Measurements from ENCODE around the gene COLEC11.
"Not testable (repeated sequence)": the region's sequence is repeated elsewhere in the genome, so short reads cannot be mapped to it uniquely, and the experiment has no call there.

The COLEC11 gene

DNA sequence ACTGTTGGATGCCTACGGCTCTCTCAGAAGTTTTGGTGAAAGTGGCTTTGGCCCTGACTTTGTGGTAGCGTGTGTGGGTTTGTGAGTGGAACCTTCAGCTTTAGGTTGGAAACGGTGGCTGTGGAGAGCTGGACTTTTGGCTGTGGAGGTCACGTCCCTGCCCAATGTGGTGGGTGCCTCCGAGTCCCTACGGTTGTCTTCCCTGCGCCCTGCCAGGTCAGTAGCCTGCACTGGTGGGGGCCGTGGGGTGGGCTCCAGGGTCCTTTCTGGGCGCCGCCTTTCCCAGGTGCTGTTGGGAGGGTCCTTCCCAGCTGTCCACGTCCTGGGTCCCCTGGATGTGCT lies 11.1 kb downstream of the COLEC11 start:
- no peak overlapping the region for H3K4me3 ChIP-seq (ENCODE audit: low read length in 2 of 2)
- H3K27me3 ChIP-seq (ENCODE audit: control insufficient read depth in 1 of 2, insufficient read depth in 2 of 2, low read length in 2 of 2), result no peaks in the 10 kb centered on the region
- H3K4me1 ChIP-seq (ENCODE audit: control insufficient read depth, insufficient read depth, low read length), result peaks cover 12% of the 10 kb centered on the region
- H3K9me3 ChIP-seq (ENCODE audit: control insufficient read depth in 2 of 2, low read length in 2 of 2), result no peaks in the 10 kb centered on the region
- H3K36me3 ChIP-seq (ENCODE audit: control insufficient read depth in 2 of 2, insufficient read depth in 2 of 2, low read length in 2 of 2), result no peaks in the 10 kb centered on the region
- H3K27ac ChIP-seq (ENCODE audit: low read length), result no peak overlapping the region
- H3K9ac ChIP-seq (ENCODE audit: low read length in 2 of 2), result no peak overlapping the region

DNA sequence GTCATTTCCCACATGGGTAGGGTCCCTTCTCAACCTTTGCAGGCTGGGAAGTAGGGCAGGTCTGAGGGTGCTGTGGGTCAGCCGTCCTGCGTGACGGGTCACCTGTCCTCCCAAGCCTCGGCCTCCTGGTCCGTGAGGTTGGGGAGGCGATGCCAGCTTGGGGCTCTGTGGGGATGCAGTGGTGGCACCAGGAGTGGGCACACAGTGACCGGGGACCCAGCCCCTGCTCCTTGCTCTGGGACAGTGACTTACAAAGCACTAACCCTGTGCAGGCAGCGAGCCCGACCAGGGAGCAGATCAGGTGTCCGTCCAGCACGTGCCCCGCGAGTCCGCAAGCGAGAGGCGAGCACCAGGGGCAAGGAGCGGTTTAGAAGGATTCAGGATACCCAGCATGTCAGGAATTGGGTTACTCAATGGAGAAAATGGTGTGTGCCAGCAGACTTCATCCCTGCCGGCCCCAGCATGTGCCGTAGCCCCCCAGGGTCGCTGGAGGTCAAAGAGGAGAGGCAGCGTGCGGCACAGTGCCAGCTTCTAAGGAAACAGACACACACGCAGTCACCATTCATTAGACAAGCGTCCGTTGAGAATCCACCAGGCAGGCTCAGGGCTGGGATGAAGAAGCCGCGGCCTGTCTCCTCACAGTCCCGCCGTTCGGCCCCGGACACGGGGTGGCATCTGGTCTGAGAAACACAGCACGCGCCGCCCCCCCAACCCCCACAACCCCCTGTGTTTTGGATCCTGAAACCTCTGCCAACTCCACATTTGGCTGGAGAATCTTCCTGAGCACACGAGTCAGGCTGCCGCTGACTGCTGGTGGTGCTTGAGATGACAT lies 11.7 kb downstream of the COLEC11 start:
- Histone ChIP-seq H3K9ac (ENCODE audit: low read length in 2 of 2) (no peak overlapping the region), H3K27me3 (ENCODE audit: control insufficient read depth in 1 of 2, insufficient read depth in 2 of 2, low read length in 2 of 2) (no peaks in the 10 kb centered on the region), H3K36me3 (ENCODE audit: control insufficient read depth in 2 of 2, insufficient read depth in 2 of 2, low read length in 2 of 2) (no peaks in the 10 kb centered on the region), H3K9me3 (ENCODE audit: control insufficient read depth in 2 of 2, low read length in 2 of 2) (no peaks in the 10 kb centered on the region), H3K4me1 (ENCODE audit: control insufficient read depth, insufficient read depth, low read length) (peaks cover 12% of the 10 kb centered on the region), H3K4me3 (ENCODE audit: low read length in 2 of 2) (no peak overlapping the region), H3K27ac (ENCODE audit: low read length) (no peak overlapping the region)

DNA sequence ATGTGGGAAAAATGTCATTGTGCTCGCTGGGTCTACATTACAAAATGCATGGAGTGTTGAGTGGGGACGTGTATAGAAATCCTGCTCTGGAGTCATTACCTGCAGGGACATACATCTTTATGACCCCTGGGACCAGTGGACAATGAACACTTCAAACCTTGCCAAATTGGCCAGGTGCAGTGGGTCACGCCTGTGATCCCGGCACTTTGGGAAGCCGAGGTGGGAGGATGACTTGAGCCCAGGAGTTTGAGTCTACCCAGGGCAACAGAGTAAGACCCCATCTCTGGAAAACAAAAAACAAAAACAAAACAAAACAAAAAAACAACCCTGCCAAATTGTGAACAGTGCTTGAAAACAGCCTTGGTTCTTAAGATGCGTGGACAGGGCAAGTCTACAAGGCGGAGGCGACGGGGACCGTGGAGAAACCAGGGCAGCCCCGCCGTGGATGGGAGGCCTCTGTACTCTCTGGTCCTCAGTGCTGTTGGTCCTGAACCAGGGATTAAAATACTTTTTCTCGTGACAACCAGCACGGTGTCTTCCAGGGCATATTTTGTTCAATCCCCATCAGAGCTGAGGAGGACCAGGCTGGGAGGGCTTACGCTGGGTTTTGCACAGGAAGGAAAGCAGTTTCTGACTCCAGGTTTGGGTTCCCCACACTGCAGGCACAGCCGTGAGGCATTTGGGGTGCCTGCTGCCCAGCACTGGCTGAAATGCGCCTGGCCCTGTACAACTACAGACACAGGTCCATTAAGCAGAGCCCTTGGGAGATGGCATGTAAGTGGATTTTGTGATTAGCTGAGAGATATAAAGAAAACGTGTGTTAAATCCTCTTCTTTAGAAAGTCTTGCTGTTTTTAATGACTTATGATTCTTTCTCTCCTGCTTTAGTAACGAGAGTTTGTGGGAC lies 13.7 kb downstream of the COLEC11 start:
- Histone ChIP-seq H3K4me3 (ENCODE audit: low read length in 2 of 2) (no peak overlapping the region), H3K27me3 (ENCODE audit: control insufficient read depth in 1 of 2, insufficient read depth in 2 of 2, low read length in 2 of 2) (no peaks in the 10 kb centered on the region), H3K36me3 (ENCODE audit: control insufficient read depth in 2 of 2, insufficient read depth in 2 of 2, low read length in 2 of 2) (no peaks in the 10 kb centered on the region), H3K9me3 (ENCODE audit: control insufficient read depth in 2 of 2, low read length in 2 of 2) (no peaks in the 10 kb centered on the region), H3K9ac (ENCODE audit: low read length in 2 of 2) (no peak overlapping the region), H3K27ac (ENCODE audit: low read length) (no peak overlapping the region), H3K4me1 (ENCODE audit: control insufficient read depth, insufficient read depth, low read length) (peaks cover 12% of the 10 kb centered on the region)

DNA sequence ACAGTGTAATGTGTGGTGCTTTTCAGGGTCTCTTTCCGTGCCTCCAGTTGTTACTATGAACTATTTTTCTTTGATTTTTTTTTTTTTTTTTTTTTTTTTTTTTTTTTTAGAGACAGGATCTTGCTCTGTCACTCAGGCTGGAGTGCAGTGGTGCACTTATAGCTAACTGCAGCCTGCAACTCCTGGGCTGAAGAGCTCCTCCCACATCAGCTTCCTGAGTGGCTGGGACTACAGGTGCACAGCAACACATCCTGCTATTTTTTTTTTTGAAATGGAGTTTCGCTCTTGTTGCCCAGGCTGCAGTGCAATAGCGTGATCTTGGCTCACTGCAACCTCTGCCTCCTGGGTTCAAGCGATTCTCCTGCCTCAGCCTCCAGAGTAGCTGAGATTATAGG lies 14.4 kb downstream of the COLEC11 start:
- not testable (repeated sequence) for H3K36me3 ChIP-seq (ENCODE audit: control insufficient read depth in 2 of 2, insufficient read depth in 2 of 2, low read length in 2 of 2); H3K9ac ChIP-seq (ENCODE audit: low read length in 2 of 2); H3K9me3 ChIP-seq (ENCODE audit: control insufficient read depth in 2 of 2, low read length in 2 of 2); H3K4me3 ChIP-seq (ENCODE audit: low read length in 2 of 2); H3K27ac ChIP-seq (ENCODE audit: low read length); H3K4me1 ChIP-seq (ENCODE audit: control insufficient read depth, insufficient read depth, low read length); H3K27me3 ChIP-seq (ENCODE audit: control insufficient read depth in 1 of 2, insufficient read depth in 2 of 2, low read length in 2 of 2)

DNA sequence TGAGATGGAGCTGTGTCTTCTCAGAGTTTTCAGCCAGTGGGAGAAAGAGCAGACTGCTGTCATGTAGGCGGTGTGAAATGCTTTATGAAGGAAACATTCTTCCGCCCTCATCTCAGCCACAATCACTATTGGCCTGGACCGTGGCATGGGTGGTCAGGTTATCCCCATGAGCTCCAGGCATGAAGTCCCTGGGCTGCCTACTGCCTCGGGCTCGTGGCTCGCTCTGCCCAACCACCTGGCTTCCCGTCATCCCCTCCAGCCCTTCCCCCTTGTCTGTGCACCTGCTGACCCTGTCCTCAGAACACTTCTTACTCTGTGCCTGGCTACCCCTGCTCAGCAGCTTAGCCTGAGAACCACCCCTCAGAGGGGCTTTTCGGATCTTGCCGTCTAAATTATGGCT lies 15.5 kb downstream of the COLEC11 start:
- Histone ChIP-seq H3K9ac (ENCODE audit: low read length in 2 of 2) (no peak overlapping the region), H3K36me3 (ENCODE audit: control insufficient read depth in 2 of 2, insufficient read depth in 2 of 2, low read length in 2 of 2) (no peaks in the 10 kb centered on the region), H3K9me3 (ENCODE audit: control insufficient read depth in 2 of 2, low read length in 2 of 2) (no peaks in the 10 kb centered on the region), H3K27me3 (ENCODE audit: control insufficient read depth in 1 of 2, insufficient read depth in 2 of 2, low read length in 2 of 2) (no peaks in the 10 kb centered on the region), H3K27ac (ENCODE audit: low read length) (no peak overlapping the region), H3K4me1 (ENCODE audit: control insufficient read depth, insufficient read depth, low read length) (peaks cover 6% of the 10 kb centered on the region), H3K4me3 (ENCODE audit: low read length in 2 of 2) (no peak overlapping the region)

DNA sequence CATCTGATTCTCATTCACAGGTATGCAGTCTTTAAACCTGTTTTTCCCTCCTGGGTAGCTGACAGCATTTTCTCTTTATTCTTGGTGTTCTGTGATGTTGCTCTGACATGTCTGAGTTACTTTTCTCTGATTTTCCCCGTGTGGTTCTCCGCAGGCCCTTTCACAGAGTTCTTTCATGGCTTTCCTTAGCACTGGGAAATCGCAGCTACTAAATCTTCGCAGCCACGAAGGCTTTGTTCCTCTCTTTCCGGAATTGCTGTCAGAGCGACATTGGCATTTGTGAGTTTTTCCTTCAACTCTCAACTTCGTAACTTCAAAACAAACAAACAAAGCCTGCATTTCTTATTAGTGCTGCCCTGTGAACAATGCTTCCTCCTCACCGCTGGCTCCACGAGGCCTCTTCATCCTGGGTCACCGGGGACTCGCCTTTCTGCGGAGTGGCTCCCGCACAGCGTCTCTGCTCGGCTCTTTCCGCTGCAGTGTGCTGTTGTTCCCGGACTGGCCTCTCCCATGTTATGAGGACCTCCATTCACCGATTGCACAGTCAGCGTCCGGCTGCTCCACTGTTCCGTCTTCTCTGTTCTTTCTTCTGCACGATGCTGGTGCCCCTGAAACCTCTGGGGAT lies 16.1 kb downstream of the COLEC11 start:
- H3K9me3 ChIP-seq (ENCODE audit: control insufficient read depth in 2 of 2, low read length in 2 of 2), result no peaks in the 10 kb centered on the region
- H3K9ac ChIP-seq (ENCODE audit: low read length in 2 of 2), result no peak overlapping the region
- no peaks in the 10 kb centered on the region for H3K36me3 ChIP-seq (ENCODE audit: control insufficient read depth in 2 of 2, insufficient read depth in 2 of 2, low read length in 2 of 2)
- no peaks in the 10 kb centered on the region for H3K27me3 ChIP-seq (ENCODE audit: control insufficient read depth in 1 of 2, insufficient read depth in 2 of 2, low read length in 2 of 2)
- H3K4me3 ChIP-seq (ENCODE audit: low read length in 2 of 2), result no peak overlapping the region
- no peak overlapping the region for H3K27ac ChIP-seq (ENCODE audit: low read length)
- H3K4me1 ChIP-seq (ENCODE audit: control insufficient read depth, insufficient read depth, low read length), result peaks cover 3% of the 10 kb centered on the region

DNA sequence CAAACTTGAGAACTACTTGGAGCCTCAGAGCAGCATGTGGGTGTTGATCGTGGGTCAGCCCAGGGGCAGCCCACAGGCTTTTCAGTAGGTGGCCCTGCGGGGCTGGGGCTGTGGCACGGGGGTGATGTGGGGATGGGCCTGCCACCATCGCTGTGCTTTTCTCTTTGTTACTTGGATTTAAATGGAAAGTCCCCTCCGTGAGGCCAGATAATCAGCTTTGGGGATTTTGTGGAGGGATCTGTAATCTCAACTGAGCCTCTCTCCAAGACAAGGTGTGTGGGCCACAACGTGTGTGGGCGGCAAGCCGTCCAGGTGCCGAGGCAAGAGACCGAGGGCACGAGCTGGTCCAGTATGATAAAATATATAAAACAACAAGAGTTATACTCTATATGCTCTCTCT lies 16.7 kb downstream of the COLEC11 start:
- Histone ChIP-seq H3K36me3 (ENCODE audit: control insufficient read depth in 2 of 2, insufficient read depth in 2 of 2, low read length in 2 of 2) (no peaks in the 10 kb centered on the region), H3K4me1 (ENCODE audit: control insufficient read depth, insufficient read depth, low read length) (no peaks in the 10 kb centered on the region), H3K4me3 (ENCODE audit: low read length in 2 of 2) (no peak overlapping the region), H3K27ac (ENCODE audit: low read length) (no peak overlapping the region), H3K9me3 (ENCODE audit: control insufficient read depth in 2 of 2, low read length in 2 of 2) (no peaks in the 10 kb centered on the region), H3K9ac (ENCODE audit: low read length in 2 of 2) (no peak overlapping the region), H3K27me3 (ENCODE audit: control insufficient read depth in 1 of 2, insufficient read depth in 2 of 2, low read length in 2 of 2) (no peaks in the 10 kb centered on the region)

DNA sequence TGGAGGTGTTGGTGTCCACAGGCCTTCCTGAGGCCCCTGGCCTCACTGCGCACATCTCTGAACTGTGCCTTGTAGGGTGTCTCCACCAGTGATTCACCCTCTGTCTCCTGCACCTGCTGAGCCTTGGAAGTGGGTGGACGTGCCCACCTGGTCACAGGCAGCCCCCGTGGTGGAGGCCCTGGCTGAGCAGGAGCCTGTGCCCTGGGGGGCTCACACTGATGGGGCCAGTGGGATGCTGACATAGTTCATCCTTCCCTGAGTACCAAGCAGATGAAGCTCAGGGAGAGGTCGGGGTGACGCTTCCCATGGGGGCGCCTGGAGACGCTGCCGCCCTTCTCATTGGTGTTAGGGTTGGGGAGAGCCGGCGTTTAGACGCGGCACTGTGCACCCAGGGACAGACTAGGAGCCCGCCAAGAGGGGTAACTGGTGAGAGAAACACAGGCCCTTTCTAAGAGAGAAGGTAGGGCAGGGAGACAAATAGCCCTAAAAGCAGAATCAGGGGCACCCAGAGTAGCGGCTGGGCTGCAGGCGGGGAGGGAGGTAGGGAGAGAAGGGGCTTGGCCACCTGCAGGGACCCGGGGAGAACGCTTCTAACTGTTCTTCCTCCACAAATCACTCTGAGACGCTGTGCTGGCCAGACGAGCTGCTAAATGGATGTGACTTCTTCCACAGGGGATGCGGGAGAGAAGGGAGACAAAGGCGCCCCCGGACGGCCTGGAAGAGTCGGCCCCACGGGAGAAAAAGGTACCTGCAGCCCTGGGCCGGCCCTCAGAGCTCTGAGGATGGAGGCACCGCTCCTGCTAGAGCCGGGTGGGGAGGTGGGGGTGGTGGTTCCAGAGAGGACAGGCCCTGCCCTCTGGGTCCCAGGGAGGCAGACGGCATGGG lies 18.0 kb downstream of the COLEC11 start:
- H3K9ac ChIP-seq (ENCODE audit: low read length in 2 of 2), result no peak overlapping the region
- no peak overlapping the region for H3K4me3 ChIP-seq (ENCODE audit: low read length in 2 of 2)
- H3K36me3 ChIP-seq (ENCODE audit: control insufficient read depth in 2 of 2, insufficient read depth in 2 of 2, low read length in 2 of 2), result no peaks in the 10 kb centered on the region
- H3K4me1 ChIP-seq (ENCODE audit: control insufficient read depth, insufficient read depth, low read length), result no peaks in the 10 kb centered on the region
- no peaks in the 10 kb centered on the region for H3K9me3 ChIP-seq (ENCODE audit: control insufficient read depth in 2 of 2, low read length in 2 of 2)
- H3K27me3 ChIP-seq (ENCODE audit: control insufficient read depth in 1 of 2, insufficient read depth in 2 of 2, low read length in 2 of 2), result no peaks in the 10 kb centered on the region
- H3K27ac ChIP-seq (ENCODE audit: low read length), result no peak overlapping the region

DNA sequence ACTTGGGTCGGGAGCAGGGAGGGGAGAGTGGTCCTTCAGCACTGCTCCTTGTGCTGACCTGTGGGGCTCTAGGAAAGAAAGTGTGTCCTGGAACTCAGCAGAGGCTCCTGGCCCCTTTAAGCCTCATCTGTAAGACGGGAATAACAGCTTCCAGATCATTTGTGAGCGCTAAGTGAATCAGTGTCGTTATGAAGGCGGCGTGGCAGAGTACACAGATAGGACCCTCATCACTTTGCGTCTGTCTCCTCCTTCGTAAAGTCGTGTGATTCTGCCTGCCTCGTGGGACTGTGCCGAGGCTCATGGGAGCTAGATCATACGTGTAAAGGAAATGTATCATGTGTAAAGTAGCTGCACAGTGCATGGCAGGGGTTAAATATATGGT lies 18.6 kb downstream of the COLEC11 start:
- Histone ChIP-seq H3K36me3 (ENCODE audit: control insufficient read depth in 2 of 2, insufficient read depth in 2 of 2, low read length in 2 of 2) (no peaks in the 10 kb centered on the region), H3K4me1 (ENCODE audit: control insufficient read depth, insufficient read depth, low read length) (no peaks in the 10 kb centered on the region), H3K9me3 (ENCODE audit: control insufficient read depth in 2 of 2, low read length in 2 of 2) (no peaks in the 10 kb centered on the region), H3K27me3 (ENCODE audit: control insufficient read depth in 1 of 2, insufficient read depth in 2 of 2, low read length in 2 of 2) (no peaks in the 10 kb centered on the region), H3K4me3 (ENCODE audit: low read length in 2 of 2) (no peak overlapping the region), H3K9ac (ENCODE audit: low read length in 2 of 2) (no peak overlapping the region), H3K27ac (ENCODE audit: low read length) (no peak overlapping the region)

DNA sequence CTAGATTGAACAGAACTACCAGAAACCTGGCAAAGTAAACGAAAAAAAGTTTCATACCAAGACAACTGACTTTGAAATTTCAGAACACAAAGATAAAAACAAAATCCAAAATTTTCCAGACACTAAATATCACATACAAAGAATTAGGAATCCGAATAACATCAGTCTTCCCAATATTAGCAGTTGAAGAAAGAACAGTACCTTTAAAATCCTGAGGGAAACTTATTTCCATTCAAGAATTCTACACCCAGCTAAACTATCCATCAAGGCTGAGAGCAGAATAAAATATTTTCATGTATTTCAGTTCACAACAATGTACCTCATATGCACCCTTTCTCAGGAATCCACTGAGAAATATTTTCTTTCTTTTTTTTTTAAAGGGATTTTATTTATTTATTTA lies 19.8 kb downstream of the COLEC11 start:
- H3K9ac ChIP-seq (ENCODE audit: low read length in 2 of 2); H3K4me3 ChIP-seq (ENCODE audit: low read length in 2 of 2); H3K36me3 ChIP-seq (ENCODE audit: control insufficient read depth in 2 of 2, insufficient read depth in 2 of 2, low read length in 2 of 2); H3K4me1 ChIP-seq (ENCODE audit: control insufficient read depth, insufficient read depth, low read length); H3K27ac ChIP-seq (ENCODE audit: low read length); H3K9me3 ChIP-seq (ENCODE audit: control insufficient read depth in 2 of 2, low read length in 2 of 2); H3K27me3 ChIP-seq (ENCODE audit: control insufficient read depth in 1 of 2, insufficient read depth in 2 of 2, low read length in 2 of 2): not testable (repeated sequence)
